HepG2 (cell line): ENCODE data around the gene PSAPL1.

Experiments
- BCL6 ChIP-seq: IDR thresholded peaks from 2 replicates; pipeline ENCODE4 v1.6.1; 2016; ENCODE audit warnings: missing genetic modification reagents, missing compliant biosample characterization
- CTCF ChIP-seq: sonication (generic); formaldehyde crosslinking; IDR thresholded peaks from 2 replicates; pipeline ENCODE4 v1.5.0; 2020; ENCODE audit warnings: mild to moderate bottlenecking, missing genetic modification reagents, moderate library complexity
- FIP1L1 ChIP-seq: fragments of 200-400 bp; formaldehyde crosslinking; IDR thresholded peaks from 2 replicates; pipeline ENCODE4 v1.6.1; 2018; ENCODE audit warnings: low read depth, mild to moderate bottlenecking, low read length, moderate library complexity, borderline replicate concordance; ENCODE audit not compliant: insufficient read depth
- IRF1 ChIP-seq: sonication (generic); formaldehyde crosslinking; IDR thresholded peaks from 2 replicates; pipeline ENCODE4 v1.4.0; 2020; ENCODE audit warnings: low read depth, mild to moderate bottlenecking, missing genetic modification reagents
- SETDB1 ChIP-seq: sonication (generic); formaldehyde crosslinking; IDR thresholded peaks from 2 replicates; pipeline ENCODE4 v1.5.1; 2020; ENCODE audit warnings: missing genetic modification reagents, mild to moderate bottlenecking, borderline replicate concordance
- SNRNP70 ChIP-seq: fragments of 200-400 bp; formaldehyde crosslinking; IDR thresholded peaks from 2 replicates; pipeline ENCODE4 v1.6.1; 2017; ENCODE audit warnings: mild to moderate bottlenecking, low read depth, low read length, moderate library complexity
- ZEB1 ChIP-seq: IDR thresholded peaks from 2 replicates; pipeline ENCODE4 v1.6.1; 2012; ENCODE audit warnings: mild to moderate bottlenecking, low read depth, inconsistent platforms; ENCODE audit not compliant: insufficient replicate concordance
- ZNF513 ChIP-seq: sonication (generic); formaldehyde crosslinking; conservative IDR thresholded peaks from 2 replicates; pipeline ENCODE4 v1.5.0; 2020; ENCODE audit warnings: missing genetic modification reagents

- no peak for TF ChIP-seq FIP1L1
- no peak for TF ChIP-seq SETDB1 (CRISPR knock-in tag)
- no peak for TF ChIP-seq SNRNP70
- TF ChIP-seq CTCF, result no peak
- TF ChIP-seq ZNF513 (CRISPR knock-in tag), result no peak
- no peak for TF ChIP-seq ZEB1
- no peak for TF ChIP-seq BCL6 (CRISPR knock-in tag)
- no peak for TF ChIP-seq IRF1 (CRISPR knock-in tag)
Measured at GRCh38 chr4:7425591-7426468, 8.9 kb downstream of the PSAPL1 start.
